Upper lobe of left lung (tissue), 4 donors: ENCODE results near the gene SYTL2.

Experiments used
- POLR2AphosphoS5 ChIP-seq, 2 donors: sonication (generic); formaldehyde crosslinking; IDR thresholded peaks; one replicate each; pipeline ENCODE4 v1.5.1; 2017; ENCODE audit warnings: antibody characterized with exemption in 2 of 2
- TF ChIP-seq, protein P1 (sequence below), 6 experiments: fragments of 450-650 bp in 4 of 6; fragments of 200-600 bp in 2 of 6; sonication (generic) in 2 of 6; IDR thresholded peaks; one replicate each; pipeline ENCODE4 v1.5.1; 2016 to 2019; ENCODE audit warnings: antibody characterized with exemption in 6 of 6

DNA sequence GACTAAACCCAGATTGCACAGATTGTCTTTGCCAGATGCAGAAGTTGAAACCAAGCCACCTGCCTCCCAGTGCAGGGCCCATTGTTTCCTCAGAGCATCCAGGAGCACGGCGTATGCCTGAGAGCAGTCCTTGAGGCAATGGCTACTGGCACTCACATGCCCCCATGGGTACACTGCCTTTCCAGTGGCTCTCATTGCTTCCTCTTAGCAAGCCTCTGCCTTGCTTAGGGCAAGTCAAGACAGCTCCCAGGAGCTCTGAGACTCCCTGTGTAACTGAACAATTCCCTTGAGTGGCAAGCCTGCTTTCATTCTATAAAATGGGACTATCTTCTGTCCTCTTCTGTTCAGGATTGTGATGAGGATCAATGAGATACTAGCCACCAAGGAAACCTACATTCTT lies 4.1 kb downstream of the SYTL2 start:
- no peak for TF ChIP-seq POLR2AphosphoS5 (IDR thresholded peaks at IDR 0.05)
- TF ChIP-seq, protein P1, sequence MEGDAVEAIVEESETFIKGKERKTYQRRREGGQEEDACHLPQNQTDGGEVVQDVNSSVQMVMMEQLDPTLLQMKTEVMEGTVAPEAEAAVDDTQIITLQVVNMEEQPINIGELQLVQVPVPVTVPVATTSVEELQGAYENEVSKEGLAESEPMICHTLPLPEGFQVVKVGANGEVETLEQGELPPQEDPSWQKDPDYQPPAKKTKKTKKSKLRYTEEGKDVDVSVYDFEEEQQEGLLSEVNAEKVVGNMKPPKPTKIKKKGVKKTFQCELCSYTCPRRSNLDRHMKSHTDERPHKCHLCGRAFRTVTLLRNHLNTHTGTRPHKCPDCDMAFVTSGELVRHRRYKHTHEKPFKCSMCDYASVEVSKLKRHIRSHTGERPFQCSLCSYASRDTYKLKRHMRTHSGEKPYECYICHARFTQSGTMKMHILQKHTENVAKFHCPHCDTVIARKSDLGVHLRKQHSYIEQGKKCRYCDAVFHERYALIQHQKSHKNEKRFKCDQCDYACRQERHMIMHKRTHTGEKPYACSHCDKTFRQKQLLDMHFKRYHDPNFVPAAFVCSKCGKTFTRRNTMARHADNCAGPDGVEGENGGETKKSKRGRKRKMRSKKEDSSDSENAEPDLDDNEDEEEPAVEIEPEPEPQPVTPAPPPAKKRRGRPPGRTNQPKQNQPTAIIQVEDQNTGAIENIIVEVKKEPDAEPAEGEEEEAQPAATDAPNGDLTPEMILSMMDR (IDR thresholded peaks at IDR 0.05): no peak
